NCI-H82 (cell line): ENCODE measurements around the gene MN1.

Experiments used
- DNase-seq: peaks from one replicate; lab custom pipeline; 2025; lab: John Stamatoyannopoulos, UW

The MN1 gene

DNA sequence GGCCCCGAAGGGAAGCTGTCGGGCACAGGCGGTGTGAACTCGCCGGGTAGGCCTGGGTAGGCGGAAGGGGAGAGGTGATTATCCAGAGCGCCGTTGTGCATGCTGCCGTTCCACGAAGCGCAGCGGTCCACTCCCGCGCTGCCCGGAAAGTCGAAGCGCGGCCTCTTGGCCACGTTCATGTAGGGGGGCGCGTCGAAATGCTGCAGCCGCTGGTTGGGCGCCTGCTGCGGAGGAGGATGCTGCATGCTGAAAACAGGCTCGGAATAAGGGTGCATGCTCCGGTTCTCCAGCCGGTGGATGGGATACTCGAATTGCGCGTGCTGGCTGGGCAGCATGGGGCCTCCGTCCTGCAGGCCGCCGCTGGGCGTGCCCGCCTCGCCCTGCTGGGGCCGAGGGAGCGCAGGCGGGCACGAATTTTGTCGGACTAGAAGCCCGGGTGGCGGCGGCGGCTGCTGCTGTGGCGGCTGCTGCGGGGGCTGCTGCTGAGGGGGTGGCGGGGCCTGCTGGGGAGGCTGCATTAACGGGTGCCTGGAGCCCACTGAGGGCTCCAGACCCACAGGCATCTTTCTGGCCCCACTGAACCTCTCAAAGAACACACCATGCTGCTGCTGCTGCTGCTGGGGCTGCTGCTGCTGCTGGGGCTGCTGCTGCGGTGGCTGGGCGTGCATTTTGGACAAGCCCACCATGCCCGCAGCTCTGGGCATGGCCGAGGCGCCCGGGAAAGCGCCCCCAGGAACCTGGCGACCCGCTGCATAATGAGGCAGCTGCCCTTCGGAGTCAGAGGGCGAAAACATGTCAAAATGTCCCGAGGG lies 2.3 kb downstream of the MN1 start:
- DNase-seq = no peak

DNA sequence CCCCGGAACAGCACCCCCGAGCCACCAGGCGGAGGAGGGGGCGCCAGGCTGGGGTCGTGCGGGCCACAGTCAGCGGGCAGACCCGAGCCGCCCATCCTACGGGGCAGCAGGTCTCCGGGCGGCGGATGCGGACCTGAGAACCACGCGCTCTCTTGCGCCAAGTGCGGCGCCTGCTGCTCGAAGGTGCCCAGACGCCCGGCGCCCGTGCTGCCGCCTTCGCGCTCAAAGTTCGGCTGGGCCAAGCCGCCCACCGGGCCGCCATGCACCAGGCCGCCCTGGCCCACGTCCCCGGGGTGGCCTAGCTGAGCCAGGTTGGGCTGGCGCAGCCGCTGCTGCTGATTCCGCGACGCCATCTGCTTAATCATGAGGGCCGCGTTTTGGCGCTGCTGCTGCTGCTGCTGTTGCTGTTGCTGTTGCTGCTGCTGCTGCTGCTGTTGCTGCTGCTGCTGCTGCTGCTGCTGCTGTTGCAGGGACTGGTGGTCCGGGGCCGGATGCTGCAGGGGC lies 3.0 kb downstream of the MN1 start:
- DNase-seq = peak; percentile 40

DNA sequence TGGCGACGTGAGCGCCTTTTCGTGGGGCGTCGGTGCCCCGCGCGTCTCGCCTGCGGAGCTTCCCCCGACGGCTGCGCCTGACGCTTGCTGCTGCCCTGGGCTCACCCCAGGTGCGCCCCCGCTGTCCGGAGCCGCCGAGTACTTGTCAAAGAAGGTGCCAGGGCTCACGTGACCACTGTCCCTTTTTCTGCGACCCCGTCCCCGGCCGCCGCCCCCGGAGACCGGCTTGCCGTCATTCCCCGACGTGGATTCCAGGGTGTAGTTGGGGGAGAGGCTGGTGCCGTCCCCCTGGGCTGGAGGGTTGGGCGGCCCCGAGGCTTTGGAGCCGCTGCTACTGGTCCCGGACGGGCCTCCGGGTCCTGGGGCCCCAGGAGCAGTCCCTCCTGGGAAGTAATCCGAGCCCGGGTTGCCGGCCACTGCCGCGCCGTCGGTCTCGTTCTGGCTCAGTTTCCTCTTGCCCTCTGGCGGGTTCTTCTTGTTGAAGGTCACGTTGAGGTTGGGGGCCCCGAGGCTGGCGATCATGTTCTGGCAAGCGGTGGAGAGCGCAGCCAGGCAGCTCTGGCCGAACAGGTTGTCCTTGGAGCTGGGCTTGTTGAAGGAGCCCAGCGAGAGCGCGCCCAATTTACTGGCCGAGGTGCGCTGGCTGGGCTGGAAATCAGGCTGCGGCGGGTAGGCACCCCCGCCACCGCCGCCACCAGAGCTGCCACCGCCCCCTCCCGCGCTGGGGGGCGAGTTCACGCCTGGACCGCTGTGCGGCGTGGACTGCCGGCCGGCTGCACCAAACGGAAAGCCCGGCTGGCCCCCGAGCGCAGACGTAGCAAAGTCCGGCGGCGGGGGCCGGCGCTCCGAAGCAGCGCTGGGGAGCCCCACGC lies 3.8 kb downstream of the MN1 start:
- DNase-seq = no peak

DNA sequence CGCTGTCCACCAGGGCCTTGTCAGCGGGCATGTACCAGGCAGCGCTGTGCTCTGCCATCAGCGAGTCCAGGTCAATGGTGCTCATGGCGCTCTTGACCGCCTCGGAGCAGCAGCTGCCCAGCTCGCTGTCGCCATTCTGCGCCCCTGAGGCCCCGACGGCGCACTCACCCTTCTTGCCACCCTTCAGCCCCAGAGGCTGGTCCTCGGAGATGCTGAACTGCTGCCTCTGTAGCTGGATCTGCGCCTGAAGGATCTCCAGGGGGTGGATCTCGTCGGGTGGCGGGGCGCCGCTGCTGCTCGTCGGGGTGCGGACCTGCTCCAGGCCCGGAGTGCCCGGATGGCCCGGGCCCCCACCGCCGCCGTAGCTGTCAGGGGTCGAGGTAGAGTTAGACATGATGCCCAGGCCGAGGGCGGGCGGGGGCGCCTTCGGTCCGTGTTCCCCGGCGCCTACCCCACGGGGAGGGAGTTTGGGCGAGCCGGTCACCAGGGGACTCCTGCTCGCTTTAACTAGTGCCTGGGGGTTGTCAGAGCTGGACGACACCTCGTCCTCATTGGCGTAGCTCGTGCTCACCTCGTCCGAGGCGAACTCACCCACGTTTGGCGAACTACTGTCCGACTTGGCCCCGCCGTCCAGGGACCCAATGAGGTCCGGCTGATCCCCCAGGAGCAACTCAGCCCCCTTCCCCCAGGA lies 4.6 kb downstream of the MN1 start:
- no peak for DNase-seq

DNA sequence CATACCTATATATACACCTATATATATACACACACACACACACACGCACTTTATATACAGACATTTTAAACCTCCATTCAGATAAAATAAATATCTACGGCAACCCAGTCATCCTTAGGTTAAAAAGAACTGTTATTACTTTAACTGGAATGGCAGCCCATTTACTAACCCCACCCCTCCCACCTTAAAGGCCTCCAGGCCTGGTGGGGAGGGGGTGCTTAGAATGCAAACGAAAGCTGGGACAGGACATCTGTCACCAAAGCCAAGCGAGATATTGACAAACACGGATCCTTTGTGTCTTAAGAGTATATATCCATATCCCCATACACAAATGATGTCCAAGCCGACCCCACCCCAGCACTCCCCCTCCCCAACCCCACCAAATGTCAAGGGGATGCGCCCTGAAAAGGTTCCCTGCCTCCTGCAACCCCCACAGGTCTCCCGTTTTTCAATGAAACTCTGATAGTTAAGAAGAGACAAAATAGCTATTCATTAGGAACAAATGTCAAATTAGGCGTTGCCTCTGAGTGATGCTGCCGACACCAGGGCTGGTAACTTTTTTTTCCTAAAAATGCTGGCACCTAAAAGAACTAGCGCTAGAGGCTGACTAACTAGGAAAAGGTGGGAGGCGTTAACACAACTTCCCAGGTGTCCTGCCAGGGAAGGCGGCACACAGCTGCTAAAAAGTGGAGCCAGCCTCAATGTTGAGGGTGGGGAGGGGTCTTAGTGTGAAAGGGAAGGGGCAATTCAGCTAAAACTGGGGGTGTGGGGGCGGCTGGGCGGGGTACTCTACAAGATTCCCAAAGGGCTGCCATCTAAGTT lies 5.6 kb downstream of the MN1 start:
- no peak for DNase-seq

DNA sequence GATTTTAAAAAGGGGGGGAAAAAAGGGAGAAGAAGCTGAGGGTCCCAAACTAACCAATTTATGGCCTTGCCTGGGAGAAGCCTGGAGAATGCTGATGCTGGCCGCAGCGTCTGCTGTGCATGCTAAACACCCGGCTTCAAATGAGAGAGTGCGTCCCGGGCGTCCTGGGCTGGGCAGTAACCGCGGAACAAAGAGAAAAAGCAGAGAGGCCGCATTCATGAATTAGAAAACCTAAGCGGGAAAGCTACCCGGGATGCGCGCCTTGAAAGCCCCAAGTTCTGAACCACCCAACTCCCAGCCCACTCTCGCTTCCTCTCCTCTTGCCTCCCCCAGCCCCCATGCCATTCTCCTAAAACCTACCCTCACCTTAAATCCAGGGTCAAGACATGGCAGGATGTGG lies 6.5 kb downstream of the MN1 start:
- DNase-seq = no peak

DNA sequence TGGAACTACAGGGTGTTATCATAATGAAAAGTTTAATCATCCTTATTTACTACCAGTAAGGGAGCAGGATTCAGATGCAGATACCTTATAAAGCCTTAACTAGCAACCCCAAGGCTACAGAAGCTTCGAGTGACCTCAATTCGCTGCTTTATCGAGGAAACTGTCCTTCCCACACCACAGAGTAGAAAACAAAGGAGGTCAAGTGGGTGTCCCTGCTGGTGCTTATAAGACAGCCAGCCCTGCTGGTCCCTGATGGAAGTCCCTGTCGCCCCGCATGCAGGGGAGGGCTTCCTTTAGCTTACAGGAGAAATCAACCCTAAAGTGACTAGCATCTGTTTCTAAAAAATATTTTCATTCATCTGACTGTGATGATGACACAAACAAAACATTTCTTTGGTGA lies 7.3 kb downstream of the MN1 start:
- no peak for DNase-seq

DNA sequence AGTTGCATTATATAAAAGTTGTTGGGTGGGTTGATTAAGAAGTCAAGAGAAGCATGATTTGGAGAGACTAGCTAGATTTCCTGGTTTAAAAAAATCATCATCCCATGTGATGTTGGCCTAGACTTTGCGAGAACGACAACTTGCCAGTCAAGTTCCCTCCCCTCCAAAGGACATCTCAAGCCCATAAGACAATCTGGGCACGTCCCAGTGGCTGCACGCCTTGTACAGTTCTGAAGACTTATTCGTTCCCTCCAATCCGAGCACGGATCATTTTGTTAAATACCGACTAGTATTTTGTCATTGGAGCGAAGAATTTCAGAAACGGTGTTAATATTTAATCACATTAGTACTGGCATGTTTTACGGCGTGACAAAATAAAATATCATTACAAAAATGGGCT lies 8.0 kb downstream of the MN1 start:
- DNase-seq = no peak

DNA sequence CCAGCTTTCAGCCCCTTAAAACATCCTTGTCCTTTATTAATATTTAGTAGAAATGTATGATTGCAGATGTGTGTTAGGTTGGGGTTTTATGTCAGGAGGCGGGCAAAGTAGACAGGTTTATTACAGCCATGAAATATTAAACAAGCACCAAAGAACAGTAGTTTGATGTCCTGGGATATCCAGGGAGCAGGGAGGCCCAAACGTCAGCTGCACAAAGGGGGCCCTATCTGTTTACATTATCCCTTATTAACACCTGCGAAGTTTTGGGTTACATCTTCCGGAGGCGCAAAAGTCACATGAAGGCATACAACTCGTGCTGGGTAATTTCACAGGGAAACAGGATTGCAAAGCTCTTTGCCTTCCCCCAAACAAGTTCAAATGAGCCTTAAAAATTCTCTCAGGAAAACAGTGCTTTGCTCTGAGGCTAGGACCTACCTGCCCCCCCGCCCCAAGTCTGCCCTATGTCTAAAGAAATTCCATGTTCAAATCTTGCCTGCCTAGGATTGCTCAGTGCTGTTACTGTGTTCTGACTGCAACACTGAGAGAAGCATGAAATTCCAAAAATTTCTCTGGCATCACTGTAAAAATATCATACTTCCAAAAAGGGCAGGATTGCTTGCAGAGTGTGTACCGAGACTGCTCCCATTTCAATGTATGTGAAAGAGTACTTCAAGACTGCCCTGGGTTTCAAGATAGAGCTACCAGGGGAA lies 8.9 kb downstream of the MN1 start:
- no peak for DNase-seq

DNA sequence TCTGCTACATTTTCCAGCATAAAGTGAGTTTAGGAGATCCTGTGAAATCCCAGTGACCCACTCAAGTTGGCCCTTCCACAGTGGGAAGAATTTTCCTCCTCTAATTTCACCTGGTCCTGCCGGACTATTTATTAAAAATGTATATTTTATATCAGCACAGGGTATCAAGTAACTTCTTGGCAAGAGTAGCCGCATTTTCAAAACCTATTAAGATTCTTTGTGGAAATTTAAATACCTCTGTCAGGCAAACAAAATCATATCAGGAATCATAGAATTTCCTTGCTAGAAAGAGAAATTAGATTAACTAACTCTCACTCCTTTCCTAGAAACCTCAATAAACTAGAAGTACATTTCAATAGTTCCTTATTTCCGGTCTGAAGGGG lies 9.7 kb downstream of the MN1 start:
- DNase-seq = no peak

DNA sequence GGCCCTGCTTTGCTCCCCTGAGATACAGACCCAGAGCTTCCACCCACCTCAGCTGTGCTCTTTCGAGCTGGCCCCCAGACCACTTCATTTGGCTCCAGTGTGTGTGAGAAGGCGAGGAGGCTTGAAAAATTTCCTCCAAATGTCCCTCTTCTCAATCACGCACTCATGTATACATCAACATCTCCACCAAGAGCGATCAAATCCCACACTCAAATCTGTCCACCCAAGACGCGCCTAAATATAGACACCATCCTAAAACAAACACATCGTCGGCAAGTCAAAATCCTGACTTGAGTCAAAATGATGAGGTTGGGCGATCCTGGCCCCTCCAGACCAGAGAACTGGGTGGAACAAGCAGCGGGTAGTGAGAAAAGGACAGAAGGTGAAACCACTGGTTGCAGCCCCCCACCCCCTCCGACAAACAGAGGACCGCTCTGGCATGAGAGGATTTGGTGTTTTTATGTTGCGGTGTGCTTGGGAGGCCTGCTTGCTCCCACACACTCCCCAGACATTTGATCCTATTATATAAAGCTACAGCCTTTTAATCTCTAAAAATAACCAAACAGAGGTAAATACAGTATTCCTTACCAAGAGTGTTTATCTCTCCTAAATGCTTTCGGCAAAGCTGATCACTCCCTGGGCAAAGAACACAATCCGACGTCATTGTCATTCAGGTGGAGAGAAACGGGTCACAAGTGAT lies 10.2 kb downstream of the MN1 start:
- peak; percentile 67 for DNase-seq

DNA sequence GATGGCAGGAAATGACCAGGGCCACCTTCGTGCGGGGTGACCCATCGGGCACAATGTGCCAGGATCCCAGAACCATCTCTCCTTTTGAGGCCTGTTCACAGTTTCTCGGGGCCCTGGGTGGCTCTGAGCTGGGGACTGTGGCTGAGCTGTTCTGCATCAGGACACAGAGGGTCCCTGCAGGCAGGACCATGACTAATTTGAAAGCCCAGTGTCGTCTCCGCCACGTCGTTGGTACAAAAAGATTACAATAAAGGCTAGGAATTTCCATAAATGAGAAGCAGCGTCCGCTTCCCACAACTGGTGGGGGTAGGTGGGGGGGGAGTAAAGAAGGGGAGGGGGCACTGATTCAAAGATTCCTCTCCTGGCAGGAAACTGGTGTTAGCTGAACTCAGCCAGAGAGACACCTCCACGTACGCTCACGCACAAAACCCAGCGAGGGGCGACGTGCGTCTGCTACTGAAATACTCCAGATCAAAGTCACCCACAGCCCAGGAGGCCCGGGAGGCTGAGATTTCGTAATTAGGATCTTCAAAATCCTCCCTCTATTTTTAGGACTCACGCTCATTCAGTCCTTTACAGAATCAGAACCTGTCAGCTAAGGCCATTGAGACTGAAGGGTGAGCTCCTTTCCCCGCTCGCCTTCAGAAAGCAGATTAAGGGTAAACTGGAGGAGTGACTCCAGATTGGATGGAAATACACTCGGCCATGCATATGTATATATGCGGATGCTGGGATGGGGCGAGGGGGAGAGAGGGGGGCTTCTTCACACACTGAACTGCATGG lies 11.0 kb downstream of the MN1 start:
- peak; percentile 62 for DNase-seq

DNA sequence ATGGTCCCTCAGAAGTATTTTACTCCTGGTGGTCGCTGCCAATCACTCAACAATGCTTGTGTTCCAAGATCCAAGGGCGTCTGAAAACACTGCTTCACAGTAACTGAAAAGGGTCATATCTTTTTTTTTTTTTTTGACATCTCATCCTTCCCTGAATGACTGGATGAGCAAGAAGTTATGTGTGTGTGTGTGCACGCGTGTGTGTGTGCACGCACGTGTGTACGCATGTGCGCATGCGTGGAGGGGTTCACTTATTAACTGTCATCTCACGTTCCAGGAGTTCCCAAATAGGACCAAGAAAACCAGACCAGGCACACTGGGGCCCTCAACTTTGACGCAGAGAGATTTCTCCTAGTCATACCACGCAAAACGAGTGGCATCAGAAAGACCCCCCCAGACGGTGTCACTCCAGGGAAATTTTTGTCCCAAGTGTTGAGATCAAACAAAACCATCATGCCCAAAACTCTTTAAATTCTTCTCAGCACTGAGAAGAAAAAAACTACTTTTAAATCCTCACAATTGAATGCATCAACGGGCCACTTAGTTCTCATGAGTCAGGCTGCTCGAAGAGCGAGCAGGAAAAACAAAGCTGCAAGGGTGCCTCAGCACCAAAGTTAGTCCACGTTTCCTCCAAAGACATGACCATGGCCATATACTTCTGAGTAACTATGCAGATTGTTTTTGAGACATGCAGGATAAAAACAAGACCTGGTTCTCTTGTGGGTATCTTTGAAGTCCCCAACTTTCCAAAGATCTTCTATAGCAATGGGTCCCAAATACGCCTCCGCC lies 12.9 kb downstream of the MN1 start:
- DNase-seq = no peak

DNA sequence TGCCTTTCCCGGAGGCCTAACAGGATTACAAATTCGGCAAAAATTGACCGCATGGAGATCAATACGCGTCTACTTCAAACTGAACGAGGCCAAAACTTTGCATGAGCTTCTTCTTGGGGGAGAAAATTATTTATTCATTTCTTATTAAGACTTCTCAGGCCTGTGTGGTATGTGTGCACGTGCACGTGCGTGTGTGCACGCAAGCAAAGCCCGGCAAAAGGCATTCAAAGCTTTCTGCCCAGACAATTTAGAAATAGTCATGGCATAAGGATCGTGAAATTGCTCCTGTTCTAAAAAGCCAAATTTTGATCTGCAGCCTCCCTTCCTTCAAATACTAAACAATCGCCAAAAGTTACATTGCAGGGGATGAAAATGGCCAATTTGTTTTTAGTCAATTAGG lies 14.6 kb downstream of the MN1 start:
- DNase-seq = no peak

DNA sequence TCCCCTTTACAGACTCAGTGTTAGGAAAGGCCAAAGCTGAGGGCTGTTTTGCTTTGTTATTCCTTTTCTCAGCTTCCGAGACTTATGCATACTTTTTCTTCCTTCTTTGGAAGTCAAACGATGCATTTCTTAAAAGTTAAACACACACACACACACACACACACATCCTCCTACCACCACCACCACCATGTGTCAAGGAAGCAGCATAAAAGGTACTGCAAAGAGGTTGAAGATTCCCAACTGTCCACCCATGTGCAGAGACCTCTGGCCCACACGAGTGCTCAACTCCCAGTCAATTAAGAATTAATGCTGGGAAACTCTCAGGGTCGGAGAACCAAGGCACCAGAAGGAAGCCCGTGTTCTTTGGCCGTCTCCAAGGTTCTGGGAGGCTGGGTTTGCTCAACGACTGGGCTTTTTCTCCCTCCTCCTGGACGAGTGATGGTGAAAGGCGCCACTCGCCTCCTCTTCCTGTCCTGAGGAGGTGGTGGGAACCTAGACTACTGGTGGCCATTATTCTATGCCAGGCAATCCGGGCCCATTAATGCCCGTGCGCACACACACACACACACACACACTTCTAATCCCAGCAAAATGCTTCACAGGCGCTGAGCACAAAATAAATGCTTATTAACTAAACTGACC lies 15.1 kb downstream of the MN1 start:
- no peak for DNase-seq

DNA sequence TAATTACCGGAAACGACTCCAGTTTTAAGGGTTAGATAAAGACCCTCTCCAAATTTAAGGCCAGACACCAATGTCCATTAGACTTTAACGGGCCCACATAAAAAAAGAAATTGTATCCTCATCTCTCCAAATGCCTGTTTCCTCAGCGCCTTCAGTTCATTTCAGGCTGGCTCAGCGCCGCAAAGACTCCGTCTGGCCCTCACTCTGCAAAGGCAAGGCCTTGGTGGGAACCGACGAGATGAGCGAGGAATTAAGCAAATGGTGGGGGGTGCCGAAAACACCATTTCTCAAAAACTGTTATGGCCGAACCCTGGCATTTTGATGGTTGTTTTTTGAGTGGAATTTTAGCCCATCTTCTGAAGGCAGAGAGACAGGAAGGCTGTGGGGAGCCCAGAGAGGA lies 15.7 kb downstream of the MN1 start:
- no peak for DNase-seq

DNA sequence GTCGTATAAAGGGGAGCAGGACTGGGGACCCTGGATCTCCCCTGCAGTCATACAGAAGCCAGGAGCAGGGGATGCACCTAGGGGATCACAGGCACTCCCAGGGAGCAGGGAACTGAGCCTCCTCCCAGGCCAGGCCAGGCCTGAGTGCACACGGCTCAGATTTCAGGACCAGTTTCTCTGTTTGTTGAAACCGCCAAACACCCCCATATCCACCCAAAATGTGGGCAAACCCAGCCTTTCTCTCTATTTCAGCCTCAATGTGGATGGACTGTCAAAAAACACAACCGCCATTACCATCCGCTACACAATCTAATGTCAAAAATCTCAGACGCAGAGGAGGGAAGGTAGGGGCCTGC lies 17.5 kb downstream of the MN1 start:
- DNase-seq = no peak

DNA sequence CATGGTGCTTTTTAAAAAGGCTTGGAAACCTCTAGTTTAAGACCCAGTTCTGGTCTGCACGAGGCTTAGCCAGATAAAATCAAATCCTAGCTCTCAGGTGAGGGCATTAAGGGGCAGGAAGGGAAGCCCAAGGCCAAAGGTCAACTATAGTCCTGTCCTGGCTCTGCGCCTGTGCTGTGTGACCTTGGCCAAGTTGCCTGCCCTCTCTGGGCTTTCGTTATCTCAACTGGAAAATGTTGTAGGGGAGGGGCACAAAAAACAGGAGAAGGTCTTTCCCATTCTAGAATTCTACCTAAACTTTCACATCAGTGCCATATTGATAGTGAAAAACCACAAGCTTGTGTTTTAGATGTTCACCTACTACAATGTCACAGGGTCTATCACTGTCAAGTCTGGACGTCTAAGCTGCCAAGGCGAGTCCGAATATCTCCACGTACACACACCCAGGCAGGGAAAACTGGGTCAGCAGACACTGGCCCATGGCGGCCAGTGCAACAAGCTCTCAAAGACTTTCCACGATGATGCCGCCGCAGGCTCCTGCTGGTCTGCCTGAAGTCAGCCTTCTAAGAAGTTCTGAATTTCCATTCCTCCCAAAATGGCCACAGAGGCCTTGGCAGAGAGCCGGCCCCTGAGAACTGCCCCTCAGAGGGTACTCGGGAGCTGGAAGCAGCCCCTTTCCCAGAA lies 18.0 kb downstream of the MN1 start:
- no peak for DNase-seq
